Skin epidermis (tissue), 12 donors: Measurements from ENCODE around the gene STX8.
"Not testable (repeated sequence)": the region's sequence is repeated elsewhere in the genome, so short reads cannot be mapped to it uniquely, and the experiment has no call there.

Experiments
- H3K27ac ChIP-seq, 21 experiments: fragments of 200-600 bp; sonication (generic) in 11 of 21; one replicate each; pipeline ENCODE4 v1.5.0; 2020; ENCODE audit warnings: mild to moderate bottlenecking in 3 of 21, inconsistent platforms in 2 of 21, moderate library complexity in 2 of 21
- H3K4me3 ChIP-seq, 7 experiments: fragments of 200-600 bp; sonication (generic) in 2 of 7; one replicate each; pipeline ENCODE4 v1.5.0; 2020; ENCODE audit warnings: inconsistent platforms in 2 of 7, mild to moderate bottlenecking in 2 of 7, moderate library complexity in 1 of 7

The STX8 gene

GRCh38 chr17:9575381-9576101 is at the start of gene STX8:
Gene STX8, minus strand, starts transcription at chr17:9575820. Its CDS starts 12 bp downstream, at chr17:9575808.
- Histone ChIP-seq H3K27ac (peak within 1 kb of the TSS in 19 of 21 experiments; percentile 5 to 82 (median 74)), H3K4me3 (peak within 1 kb of the TSS; percentile 53 to 95 (median 72))

GRCh38 chr17:9622961-9623360 is 47.3 kb upstream of the STX8 start:
- H3K27ac ChIP-seq: no peak overlapping the region
- no peak overlapping the region for H3K4me3 ChIP-seq

- Histone ChIP-seq H3K4me3 (no peak overlapping the region), H3K27ac (no peak overlapping the region)
Measured at GRCh38 chr17:9615486-9615885, 39.9 kb upstream of the STX8 start.

- no peak overlapping the region for H3K4me3 ChIP-seq
- H3K27ac ChIP-seq: no peak overlapping the region
Measured at GRCh38 chr17:9612006-9612405, 36.4 kb upstream of the STX8 start.

- Histone ChIP-seq H3K4me3 (no peak overlapping the region), H3K27ac (no peak overlapping the region)
Measured at GRCh38 chr17:9611557-9611956, 35.9 kb upstream of the STX8 start.

GRCh38 chr17:9607058-9607457 is 31.4 kb upstream of the STX8 start:
- H3K27ac ChIP-seq, H3K4me3 ChIP-seq: not testable (repeated sequence)

GRCh38 chr17:9606453-9606852 is 30.8 kb upstream of the STX8 start:
- H3K4me3 ChIP-seq: no peak overlapping the region
- no peak overlapping the region for H3K27ac ChIP-seq

GRCh38 chr17:9604583-9604982 is 29.0 kb upstream of the STX8 start:
- not testable (repeated sequence) for H3K27ac ChIP-seq, H3K4me3 ChIP-seq

GRCh38 chr17:9598661-9599060 is 23.0 kb upstream of the STX8 start:
- no peak overlapping the region for H3K4me3 ChIP-seq
- H3K27ac ChIP-seq: no peak overlapping the region

- not testable (repeated sequence) for H3K4me3 ChIP-seq, H3K27ac ChIP-seq
Measured at GRCh38 chr17:9597638-9598037, 22.0 kb upstream of the STX8 start.

- H3K27ac ChIP-seq: no peak overlapping the region
- H3K4me3 ChIP-seq: no peak overlapping the region
Measured at GRCh38 chr17:9594065-9594464, 18.4 kb upstream of the STX8 start.

- no peak overlapping the region for H3K27ac ChIP-seq
- H3K4me3 ChIP-seq: no peak overlapping the region
Measured at GRCh38 chr17:9587969-9588656, 12.5 kb upstream of the STX8 start.

- Histone ChIP-seq H3K4me3 (no peak overlapping the region), H3K27ac (no peak overlapping the region)
Measured at GRCh38 chr17:9577373-9577709, 1.7 kb upstream of the STX8 start.

- H3K4me3 ChIP-seq: peak within 1 kb of the TSS; percentile 53 to 95 (median 72)
- H3K27ac ChIP-seq: peak within 1 kb of the TSS in 19 of 21 experiments; percentile 5 to 82 (median 74)
Measured at GRCh38 chr17:9576521-9577372, 1.1 kb upstream of the STX8 start, which contains the start of gene CFAP52. Gene CFAP52, plus strand, starts transcription at chr17:9576642. Its CDS starts 54 bp downstream, at chr17:9576696.

GRCh38 chr17:9571201-9571600 is 4.4 kb downstream of the STX8 start:
- no peak overlapping the region for H3K4me3 ChIP-seq
- no peak overlapping the region for H3K27ac ChIP-seq

- H3K27ac ChIP-seq: no peak overlapping the region
Measured at GRCh38 chr17:9568957-9569588, 6.5 kb downstream of the STX8 start.

GRCh38 chr17:9568004-9568403 is 7.6 kb downstream of the STX8 start:
- H3K27ac ChIP-seq: no peak overlapping the region

More at GRCh38 chr17:9568957-9569588, 6.5 kb downstream of the STX8 start:
- H3K4me3 ChIP-seq: no peak overlapping the region

GRCh38 chr17:9566739-9567138 is 8.9 kb downstream of the STX8 start:
- not testable (repeated sequence) for H3K27ac ChIP-seq

More at GRCh38 chr17:9568004-9568403, 7.6 kb downstream of the STX8 start:
- no peak overlapping the region for H3K4me3 ChIP-seq

GRCh38 chr17:9566067-9566466 is 9.6 kb downstream of the STX8 start:
- Histone ChIP-seq H3K27ac (peak overlapping the region in 2 of 21 experiments; percentile 5 to 58), H3K4me3 (no peak overlapping the region)

More at GRCh38 chr17:9566739-9567138, 8.9 kb downstream of the STX8 start:
- not testable (repeated sequence) for H3K4me3 ChIP-seq

GRCh38 chr17:9564104-9564503 is 11.5 kb downstream of the STX8 start:
- no peak overlapping the region for H3K27ac ChIP-seq
- H3K4me3 ChIP-seq: no peak overlapping the region
